OCI-LY3 (cell line): ENCODE results near the gene PHF19.

Source experiments
- H2AFZ ChIP-seq: fragments of 200-600, 300-600 bp; shearing (Covaris generic); 2 replicates; pipeline ENCODE4 v1.6.0; 2014; ENCODE audit warnings: antibody characterized with exemption, low read depth, low read length
- H3K27ac ChIP-seq: fragments of 200-600, 300-600 bp; sonication (generic); 2 replicates; pipeline ENCODE4 v1.5.1; 2014; ENCODE audit warnings: mild to moderate bottlenecking, low read length, moderate library complexity, mixed read lengths
- H3K27me3 ChIP-seq: fragments of 200-600, 300-600 bp; sonication (generic); 2 replicates; pipeline ENCODE4 v1.6.1; 2014; ENCODE audit warnings: low read depth, low read length, mixed read lengths
- H3K36me3 ChIP-seq: fragments of 200-600, 300-600 bp; sonication (generic); replicated peaks from 2 replicates; pipeline ENCODE3; 2014; ENCODE audit warnings: low read depth, low read length, mixed read lengths
- H3K4me1 ChIP-seq: fragments of 300-600, 200-600 bp; sonication (generic); 2 replicates; pipeline ENCODE4 v1.6.1; 2014; ENCODE audit warnings: low read length, mixed read lengths
- H3K4me2 ChIP-seq: fragments of 200-600, 300-600 bp; sonication (generic); 2 replicates; pipeline ENCODE4 v1.6.1; 2014; ENCODE audit warnings: low read length, mixed read lengths
- H3K4me3 ChIP-seq: fragments of 300-600, 200-600 bp; sonication (generic); 2 replicates; pipeline ENCODE4 v1.5.1; 2014; ENCODE audit warnings: antibody characterized with exemption, mild to moderate bottlenecking, low read length, moderate library complexity
- H3K79me2 ChIP-seq: fragments of 300-600, 200-600 bp; shearing (Covaris generic); 2 replicates; pipeline ENCODE4 v1.6.1; 2014; ENCODE audit warnings: mild to moderate bottlenecking, low read length, mixed read lengths
- H3K9ac ChIP-seq: fragments of 300-600, 200-600 bp; shearing (Covaris generic); 2 replicates; pipeline ENCODE4 v1.6.0; 2014; ENCODE audit warnings: mild to moderate bottlenecking, low read length, moderate library complexity
- H3K9me3 ChIP-seq: fragments of 200-600, 300-600 bp; shearing (Covaris generic); 2 replicates; pipeline ENCODE4 v1.6.1; 2014; ENCODE audit warnings: low read length, mixed read lengths; ENCODE audit not compliant: insufficient read depth
- H4K20me1 ChIP-seq: fragments of 200-600, 300-600 bp; sonication (generic); 2 replicates; pipeline ENCODE4 v1.6.1; 2016; ENCODE audit warnings: low read length, mixed read lengths; ENCODE audit not compliant: insufficient read depth
- CTCF ChIP-seq: fragments of 200-600, 300-600 bp; sonication (generic); IDR thresholded peaks from 2 replicates; pipeline ENCODE4 v1.5.1; 2014; ENCODE audit warnings: antibody characterized with exemption, low read length, low read depth
- EZH2phosphoT487 ChIP-seq: fragments of 200-600 bp; shearing (Covaris generic); IDR thresholded peaks from 2 replicates; pipeline ENCODE4 v1.6.1; 2018; ENCODE audit warnings: antibody characterized with exemption, mixed run types, low read depth

PHF19 gene

GRCh38 chr9:120893611-120894307, 16.8 kb upstream of the PHF19 start:
- H3K9ac ChIP-seq, result peak overlapping the region; percentile 53
- H3K27ac ChIP-seq, result peak overlapping the region; percentile 96

GRCh38 chr9:120892748-120893610, 16.0 kb upstream of the PHF19 start:
- H4K20me1 ChIP-seq, result no peaks in the 10 kb centered on the region
- H3K27me3 ChIP-seq, result no peaks in the 10 kb centered on the region
- peak overlapping the region; percentile 63 for H3K9ac ChIP-seq
- H2AFZ ChIP-seq, result no peak overlapping the region
- H3K79me2 ChIP-seq, result no peaks in the 10 kb centered on the region
- H3K27ac ChIP-seq, result peak overlapping the region; percentile 96
- H3K4me2 ChIP-seq, result peak overlapping the region; percentile 63
- TF ChIP-seq EZH2phosphoT487 (no peak), CTCF (no peak)
- H3K36me3 ChIP-seq, result no peaks in the 10 kb centered on the region
- peak overlapping the region; percentile 3; the same call in 1 of the 2 replicates for H3K4me3 ChIP-seq
- H3K9me3 ChIP-seq, result no peaks in the 10 kb centered on the region
- peaks cover 66% of the 10 kb centered on the region for H3K4me1 ChIP-seq

More at GRCh38 chr9:120893611-120894307, 16.8 kb upstream of the PHF19 start:
- Histone ChIP-seq H3K36me3 (no peaks in the 10 kb centered on the region), H3K9me3 (no peaks in the 10 kb centered on the region), H2AFZ (no peak overlapping the region), H4K20me1 (no peaks in the 10 kb centered on the region), H3K27me3 (no peaks in the 10 kb centered on the region), H3K79me2 (no peaks in the 10 kb centered on the region), H3K4me2 (peak overlapping the region; percentile 63), H3K4me3 (no peak overlapping the region), H3K4me1 (peaks cover 73% of the 10 kb centered on the region)
- no peak for TF ChIP-seq CTCF
- TF ChIP-seq EZH2phosphoT487, result no peak

GRCh38 chr9:120891884-120892747, 15.1 kb upstream of the PHF19 start:
- peak overlapping the region; percentile 17; the same call in 1 of the 2 replicates for H2AFZ ChIP-seq
- peak overlapping the region; percentile 63 for H3K4me2 ChIP-seq
- TF ChIP-seq CTCF (no peak), EZH2phosphoT487 (no peak)
- H3K4me1 ChIP-seq, result peaks cover 58% of the 10 kb centered on the region
- H4K20me1 ChIP-seq, result no peaks in the 10 kb centered on the region
- H3K79me2 ChIP-seq, result no peaks in the 10 kb centered on the region
- H3K9ac ChIP-seq, result peak overlapping the region; percentile 63
- peak overlapping the region; percentile 96 for H3K27ac ChIP-seq
- no peaks in the 10 kb centered on the region for H3K27me3 ChIP-seq
- H3K36me3 ChIP-seq, result no peaks in the 10 kb centered on the region
- no peaks in the 10 kb centered on the region for H3K9me3 ChIP-seq
- H3K4me3 ChIP-seq, result peak overlapping the region; percentile 15
